Measurements from ENCODE around the gene HHAT. TPM values are rescaled to one million over a fixed set of nuclear protein-coding genes. Genes with fewer than 3 reads are reported as not detected.
"Not testable (repeated sequence)": the region's sequence is repeated elsewhere in the genome, so short reads cannot be mapped to it uniquely, and the experiment has no call there.

Gene HHAT
- polyA plus RNA-seq, 4 donors: 0.27 to 4.0 (median 1.4) TPM

GRCh38 chr1:210412240-210412639, 83.5 kb downstream of the HHAT start:
- Histone ChIP-seq H3K27ac (ENCODE audit: low read depth in 1 of 3, low read length in 2 of 3) (no peak overlapping the region), H3K4me1 (ENCODE audit: control insufficient read depth in 3 of 3, insufficient read depth in 2 of 3, low read depth in 1 of 3, low read length in 2 of 3) (no peaks in the 10 kb centered on the region), H3K9me3 (ENCODE audit: control insufficient read depth in 2 of 2, insufficient read depth in 1 of 2, low read depth in 1 of 2, low read length in 1 of 2) (no peaks in the 10 kb centered on the region), H3K27me3 (ENCODE audit: control insufficient read depth in 3 of 3, insufficient read depth in 3 of 3, low read length in 3 of 3) (no peaks in the 10 kb centered on the region), H3K36me3 (ENCODE audit: control insufficient read depth in 3 of 3, insufficient read depth in 2 of 3, low read depth in 1 of 3, low read length in 3 of 3) (no peaks in the 10 kb centered on the region), H3K4me3 (ENCODE audit: low read depth in 1 of 3, low read length in 3 of 3) (no peak overlapping the region)
- WGBS, 3 donors: 79 to 94% (median 86%) methylated on average over 1 of the region's 1 CpG
- no peak for DNase-seq
- FAIRE-seq: no peak

DNA sequence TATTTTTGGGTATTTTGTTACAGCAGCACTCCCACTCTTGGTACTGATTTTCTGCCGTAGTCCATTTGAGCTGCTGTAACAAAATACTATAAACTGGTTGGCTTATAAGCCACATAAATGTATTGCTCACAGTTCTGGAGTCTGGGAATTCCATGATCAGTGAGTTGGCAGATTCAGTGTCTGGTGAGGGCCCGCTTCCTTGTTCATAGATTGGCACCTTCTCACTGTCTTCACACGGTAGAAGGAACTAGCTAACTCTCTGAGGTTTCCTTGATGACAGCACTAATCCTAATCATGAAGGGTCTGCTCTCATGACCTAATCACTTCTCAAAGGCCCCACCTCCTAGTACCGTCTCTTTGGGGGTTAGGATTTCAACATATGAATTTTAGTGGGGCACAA, 85.2 kb downstream of the HHAT start:
- FAIRE-seq (no peak), DNase-seq (no peak)
- Histone ChIP-seq H3K36me3 (ENCODE audit: control insufficient read depth in 3 of 3, insufficient read depth in 2 of 3, low read depth in 1 of 3, low read length in 3 of 3) (no peaks in the 10 kb centered on the region), H3K4me1 (ENCODE audit: control insufficient read depth in 3 of 3, insufficient read depth in 2 of 3, low read depth in 1 of 3, low read length in 2 of 3) (peaks cover 0 to 2% (median 1%) of the 10 kb centered on the region in 3 donors), H3K4me3 (ENCODE audit: low read depth in 1 of 3, low read length in 3 of 3) (no peak overlapping the region), H3K27ac (ENCODE audit: low read depth in 1 of 3, low read length in 2 of 3) (no peak overlapping the region), H3K27me3 (ENCODE audit: control insufficient read depth in 3 of 3, insufficient read depth in 3 of 3, low read length in 3 of 3) (no peaks in the 10 kb centered on the region), H3K9me3 (ENCODE audit: control insufficient read depth in 2 of 2, insufficient read depth in 1 of 2, low read depth in 1 of 2, low read length in 1 of 2) (no peaks in the 10 kb centered on the region)
- WGBS, 3 donors: 86 to 92% (median 88%) methylated on average over 4 of the region's 4 CpGs

GRCh38 chr1:210415846-210416448, 87.2 kb downstream of the HHAT start:
- Histone ChIP-seq H3K27me3 (ENCODE audit: control insufficient read depth in 3 of 3, insufficient read depth in 3 of 3, low read length in 3 of 3) (no peaks in the 10 kb centered on the region), H3K27ac (ENCODE audit: low read depth in 1 of 3, low read length in 2 of 3) (no peak overlapping the region), H3K9me3 (ENCODE audit: control insufficient read depth in 2 of 2, insufficient read depth in 1 of 2, low read depth in 1 of 2, low read length in 1 of 2) (no peaks in the 10 kb centered on the region), H3K4me3 (ENCODE audit: low read depth in 1 of 3, low read length in 3 of 3) (no peak overlapping the region), H3K36me3 (ENCODE audit: control insufficient read depth in 3 of 3, insufficient read depth in 2 of 3, low read depth in 1 of 3, low read length in 3 of 3) (no peaks in the 10 kb centered on the region), H3K4me1 (ENCODE audit: control insufficient read depth in 3 of 3, insufficient read depth in 2 of 3, low read depth in 1 of 3, low read length in 2 of 3) (peaks cover 0 to 4% (median 4%) of the 10 kb centered on the region in 3 donors)
- FAIRE-seq: no peak
- DNase-seq: no peak
- WGBS, 3 donors: 80 to 83% (median 81%) methylated on average over 9 of the region's 9 CpGs

GRCh38 chr1:210416681-210417080, 88.0 kb downstream of the HHAT start:
- Histone ChIP-seq H3K4me1 (ENCODE audit: control insufficient read depth in 3 of 3, insufficient read depth in 2 of 3, low read depth in 1 of 3, low read length in 2 of 3) (peaks cover 0 to 4% (median 4%) of the 10 kb centered on the region in 3 donors), H3K27me3 (ENCODE audit: control insufficient read depth in 3 of 3, insufficient read depth in 3 of 3, low read length in 3 of 3) (no peaks in the 10 kb centered on the region), H3K36me3 (ENCODE audit: control insufficient read depth in 3 of 3, insufficient read depth in 2 of 3, low read depth in 1 of 3, low read length in 3 of 3) (no peaks in the 10 kb centered on the region), H3K4me3 (ENCODE audit: low read depth in 1 of 3, low read length in 3 of 3) (no peak overlapping the region), H3K9me3 (ENCODE audit: control insufficient read depth in 2 of 2, insufficient read depth in 1 of 2, low read depth in 1 of 2, low read length in 1 of 2) (no peaks in the 10 kb centered on the region), H3K27ac (ENCODE audit: low read depth in 1 of 3, low read length in 2 of 3) (no peak overlapping the region)
- WGBS, 3 donors: 88 to 97% (median 92%) methylated on average over 2 of the region's 2 CpGs
- DNase-seq: no peak
- FAIRE-seq: no peak

DNA sequence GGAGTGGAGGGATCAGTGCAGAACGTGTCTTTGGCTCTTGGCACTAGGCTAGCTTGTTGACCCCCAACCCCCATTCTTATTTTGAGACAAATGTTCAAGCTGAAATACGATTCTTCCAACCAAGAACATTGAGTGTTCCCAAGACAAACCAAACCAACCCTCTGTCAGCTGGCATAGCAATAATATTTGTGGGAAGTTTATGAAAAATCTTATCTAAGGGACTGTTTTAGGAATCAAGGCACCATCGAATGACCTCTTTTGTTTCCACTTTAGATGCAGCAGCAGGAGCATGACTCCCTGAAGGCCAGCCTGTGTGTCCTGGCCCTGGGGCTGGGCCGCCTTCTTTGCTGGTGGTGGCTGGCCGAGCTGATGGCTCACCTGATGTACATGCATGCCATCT, 89.2 kb downstream of the HHAT start:
- Histone ChIP-seq H3K36me3 (ENCODE audit: control insufficient read depth in 3 of 3, insufficient read depth in 2 of 3, low read depth in 1 of 3, low read length in 3 of 3) (no peaks in the 10 kb centered on the region), H3K27me3 (ENCODE audit: control insufficient read depth in 3 of 3, insufficient read depth in 3 of 3, low read length in 3 of 3) (no peaks in the 10 kb centered on the region), H3K27ac (ENCODE audit: low read depth in 1 of 3, low read length in 2 of 3) (no peak overlapping the region), H3K4me1 (ENCODE audit: control insufficient read depth in 3 of 3, insufficient read depth in 2 of 3, low read depth in 1 of 3, low read length in 2 of 3) (peaks cover 0 to 4% (median 4%) of the 10 kb centered on the region in 3 donors), H3K9me3 (ENCODE audit: control insufficient read depth in 2 of 2, insufficient read depth in 1 of 2, low read depth in 1 of 2, low read length in 1 of 2) (no peaks in the 10 kb centered on the region), H3K4me3 (ENCODE audit: low read depth in 1 of 3, low read length in 3 of 3) (no peak overlapping the region)
- 91 to 97% (median 96%) methylated on average over 5 of the region's 5 CpGs for WGBS, 3 donors
- DNase-seq: no peak
- no peak for FAIRE-seq

GRCh38 chr1:210418863-210419650, 90.4 kb downstream of the HHAT start:
- H3K9me3 ChIP-seq (ENCODE audit: control insufficient read depth in 2 of 2, insufficient read depth in 1 of 2, low read depth in 1 of 2, low read length in 1 of 2): no peaks in the 10 kb centered on the region
- no peaks in the 10 kb centered on the region for H3K36me3 ChIP-seq (ENCODE audit: control insufficient read depth in 3 of 3, insufficient read depth in 2 of 3, low read depth in 1 of 3, low read length in 3 of 3)
- H3K27ac ChIP-seq (ENCODE audit: low read depth in 1 of 3, low read length in 2 of 3): peak overlapping the region; percentile 28 to 86 (median 60)
- no peak overlapping the region for H3K4me3 ChIP-seq (ENCODE audit: low read depth in 1 of 3, low read length in 3 of 3)
- no peak for FAIRE-seq
- no peaks in the 10 kb centered on the region for H3K27me3 ChIP-seq (ENCODE audit: control insufficient read depth in 3 of 3, insufficient read depth in 3 of 3, low read length in 3 of 3)
- H3K4me1 ChIP-seq (ENCODE audit: control insufficient read depth in 3 of 3, insufficient read depth in 2 of 3, low read depth in 1 of 3, low read length in 2 of 3): peaks cover 0 to 4% (median 4%) of the 10 kb centered on the region in 3 donors
- peak; percentile 55 to 88 for DNase-seq
- 38 to 70% (median 54%) methylated on average over 7 of the region's 7 CpGs for WGBS, 3 donors

DNA sequence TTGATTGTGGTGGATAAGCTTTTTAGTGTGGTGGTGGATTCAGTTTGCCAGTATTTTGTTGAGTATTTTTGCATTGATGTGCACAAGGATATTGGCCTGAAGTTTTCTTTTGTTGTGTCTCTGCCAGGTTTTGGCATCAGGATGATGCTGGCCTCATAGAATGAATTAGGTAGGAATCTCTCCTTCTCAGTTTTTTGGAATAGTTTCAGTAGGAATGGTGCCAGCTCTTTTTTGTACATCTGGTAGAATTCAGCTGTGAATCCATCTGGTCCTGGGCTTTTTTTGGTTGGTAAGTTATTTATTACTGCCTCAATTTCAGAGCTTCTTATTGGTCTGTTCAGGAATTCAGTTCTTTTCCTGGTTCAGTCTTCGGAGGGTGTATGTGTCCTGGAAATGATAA, 98.0 kb downstream of the HHAT start:
- 89 to 97% (median 97%) methylated on average over 1 of the region's 1 CpG for WGBS, 3 donors
- not testable (repeated sequence) for DNase-seq; H3K9me3 ChIP-seq (ENCODE audit: control insufficient read depth in 2 of 2, insufficient read depth in 1 of 2, low read depth in 1 of 2, low read length in 1 of 2); H3K27ac ChIP-seq (ENCODE audit: low read depth in 1 of 3, low read length in 2 of 3); H3K36me3 ChIP-seq (ENCODE audit: control insufficient read depth in 3 of 3, insufficient read depth in 2 of 3, low read depth in 1 of 3, low read length in 3 of 3); H3K4me3 ChIP-seq (ENCODE audit: low read depth in 1 of 3, low read length in 3 of 3); H3K4me1 ChIP-seq (ENCODE audit: control insufficient read depth in 3 of 3, insufficient read depth in 2 of 3, low read depth in 1 of 3, low read length in 2 of 3); FAIRE-seq; H3K27me3 ChIP-seq (ENCODE audit: control insufficient read depth in 3 of 3, insufficient read depth in 3 of 3, low read length in 3 of 3)

GRCh38 chr1:210428696-210429095, 100.0 kb downstream of the HHAT start:
- Histone ChIP-seq H3K27me3 (ENCODE audit: control insufficient read depth in 3 of 3, insufficient read depth in 3 of 3, low read length in 3 of 3) (no peaks in the 10 kb centered on the region), H3K36me3 (ENCODE audit: control insufficient read depth in 3 of 3, insufficient read depth in 2 of 3, low read depth in 1 of 3, low read length in 3 of 3) (no peaks in the 10 kb centered on the region), H3K4me3 (ENCODE audit: low read depth in 1 of 3, low read length in 3 of 3) (no peak overlapping the region), H3K9me3 (ENCODE audit: control insufficient read depth in 2 of 2, insufficient read depth in 1 of 2, low read depth in 1 of 2, low read length in 1 of 2) (no peaks in the 10 kb centered on the region), H3K4me1 (ENCODE audit: control insufficient read depth in 3 of 3, insufficient read depth in 2 of 3, low read depth in 1 of 3, low read length in 2 of 3) (no peaks in the 10 kb centered on the region), H3K27ac (ENCODE audit: low read depth in 1 of 3, low read length in 2 of 3) (no peak overlapping the region)
- DNase-seq (no peak), FAIRE-seq (no peak)
- 95 to 99% (median 96%) methylated on average over 7 of the region's 7 CpGs for WGBS, 3 donors

All from small intestine (tissue), 7 donors.